Fibroblast of lung (primary cell): ENCODE results near the gene ITPRID1. TPM values are rescaled to one million over a fixed set of nuclear protein-coding genes. Genes with fewer than 3 reads are reported as not detected.

Experiments
- DNase-seq, 2 donors: peaks; one replicate each; pipeline versions ENCODE4 v3.0.0 to v3.0.0-alpha.2; 2010; ENCODE audit warnings: low read depth in 2 of 2
- H2AFZ ChIP-seq: 2 replicates; pipeline ENCODE4 v1.5.1; 2012; ENCODE audit warnings: low read length, control low read depth, inconsistent platforms
- H3K27ac ChIP-seq: 2 replicates; pipeline ENCODE4 v1.5.1; 2011; ENCODE audit warnings: low read length, control low read depth; ENCODE audit not compliant: insufficient read depth
- H3K27me3 ChIP-seq: 2 replicates; pipeline ENCODE4 v1.5.1; 2011; ENCODE audit warnings: mild to moderate bottlenecking, low read length; ENCODE audit not compliant: control insufficient read depth, insufficient read depth
- H3K36me3 ChIP-seq: 2 replicates; pipeline ENCODE4 v1.5.1; 2011; ENCODE audit warnings: low read length; ENCODE audit not compliant: control insufficient read depth, insufficient read depth
- H3K4me1 ChIP-seq: 2 replicates; pipeline ENCODE4 v1.5.1; 2011; ENCODE audit warnings: low read length; ENCODE audit not compliant: control insufficient read depth, insufficient read depth; ENCODE audit errors: extremely low read depth
- H3K4me2 ChIP-seq: 2 replicates; pipeline ENCODE4 v1.5.1; 2011; ENCODE audit warnings: low read length, control low read depth; ENCODE audit not compliant: insufficient read depth; ENCODE audit errors: extremely low read depth
- H3K4me3 ChIP-seq, 4 experiments: fragments of 200-600 bp in 1 of 4; sonication (generic) in 1 of 4; replicated peaks in 1 of 4; 2 replicates each; pipeline ENCODE4 v1.5.1; 2011 to 2016; ENCODE audit warnings: low read length in 4 of 4, low read depth in 3 of 4, mild to moderate bottlenecking in 3 of 4, control low read depth in 2 of 4, inconsistent platforms in 1 of 4, mixed read lengths in 1 of 4; ENCODE audit not compliant: insufficient read depth in 1 of 4; ENCODE audit errors: control extremely low read depth in 1 of 4
- H3K79me2 ChIP-seq: 2 replicates; pipeline ENCODE4 v1.5.1; 2012; ENCODE audit warnings: mild to moderate bottlenecking, low read length, inconsistent platforms; ENCODE audit not compliant: control insufficient read depth, insufficient read depth
- H3K9ac ChIP-seq: 2 replicates; pipeline ENCODE4 v1.5.1; 2011; ENCODE audit warnings: mild to moderate bottlenecking, low read length, control low read depth; ENCODE audit not compliant: insufficient read depth
- H3K9me3 ChIP-seq: 2 replicates; pipeline ENCODE4 v1.5.1; 2012; ENCODE audit warnings: low read depth, low read length; ENCODE audit not compliant: control insufficient read depth, insufficient read depth
- H4K20me1 ChIP-seq: 2 replicates; pipeline ENCODE4 v1.5.1; 2011; ENCODE audit warnings: low read length; ENCODE audit not compliant: control insufficient read depth, insufficient read depth; ENCODE audit errors: extremely low read depth
- CTCF ChIP-seq, 2 donors: IDR thresholded peaks in 1 of 2; conservative IDR thresholded peaks in 1 of 2; 1 replicate in 1 of 2; 2 replicates in 1 of 2; pipeline ENCODE4 v1.5.1; 2011 to 2012; ENCODE audit warnings: low read length in 2 of 2, control low read depth in 1 of 2, inconsistent platforms in 1 of 2, low read depth in 1 of 2, mild to moderate bottlenecking in 1 of 2
- EZH2 ChIP-seq: IDR thresholded peaks from 2 replicates; pipeline ENCODE4 v1.5.1; 2012; ENCODE audit warnings: low read length, control low read depth, mild to moderate bottlenecking; ENCODE audit errors: missing control alignments
- polyA plus RNA-seq, 2 donors: library from polyadenylated mRNA; depleted of rRNA in 1 of 2; stranded (reverse) in 1 of 2; unstranded in 1 of 2; fragments of >200 nt; gene quantifications; 2 replicates each; pipeline ENCODE4 v1.2.1, GENCODE V29; 2011 to 2012; ENCODE audit warnings: missing spikeins in 1 of 2
- total RNA-seq: library from RNA; depleted of rRNA; stranded (reverse); fragments of >200 nt; gene quantifications from 2 replicates; pipeline ENCODE4 v1.2.1, GENCODE V29; 2014

The ITPRID1 gene
- total and polyA plus RNA-seq, 2 donors (not counting 1 experiment from before 2014, with no cell fraction given): not detected

GRCh38 chr7:31646942-31647341, 133.1 kb downstream of the ITPRID1 start:
- no peaks in the 10 kb centered on the region for H3K79me2 ChIP-seq
- no peak overlapping the region for H3K4me2 ChIP-seq
- H3K4me1 ChIP-seq: no peaks in the 10 kb centered on the region
- no peaks in the 10 kb centered on the region for H4K20me1 ChIP-seq
- no peaks in the 10 kb centered on the region for H3K27me3 ChIP-seq
- no peak overlapping the region for H3K9ac ChIP-seq
- TF ChIP-seq EZH2: no peak
- no peak for TF ChIP-seq CTCF (conservative IDR thresholded peaks at IDR 0.05 in 1 of 2, IDR thresholded peaks at IDR 0.05 in 1 of 2; ENCODE audit: low read depth in 1 of 2, low read length in 2 of 2)
- DNase-seq: no peak
- no peaks in the 10 kb centered on the region for H3K9me3 ChIP-seq
- H3K27ac ChIP-seq: no peak overlapping the region
- H3K36me3 ChIP-seq: no peaks in the 10 kb centered on the region
- no peak overlapping the region for H3K4me3 ChIP-seq
- H2AFZ ChIP-seq: no peak overlapping the region

- no peak overlapping the region for H3K4me2 ChIP-seq
- no peaks in the 10 kb centered on the region for H3K27me3 ChIP-seq
- no peak overlapping the region for H3K27ac ChIP-seq
- no peak overlapping the region for H2AFZ ChIP-seq
- H3K4me1 ChIP-seq: no peaks in the 10 kb centered on the region
- no peaks in the 10 kb centered on the region for H3K36me3 ChIP-seq
- no peak overlapping the region for H3K9ac ChIP-seq
- no peaks in the 10 kb centered on the region for H4K20me1 ChIP-seq
- no peak overlapping the region for H3K4me3 ChIP-seq
- no peak for DNase-seq
- TF ChIP-seq EZH2: no peak
- no peak for TF ChIP-seq CTCF (conservative IDR thresholded peaks at IDR 0.05 in 1 of 2, IDR thresholded peaks at IDR 0.05 in 1 of 2; ENCODE audit: low read depth in 1 of 2, low read length in 2 of 2)
- no peaks in the 10 kb centered on the region for H3K79me2 ChIP-seq
- no peaks in the 10 kb centered on the region for H3K9me3 ChIP-seq
These were observed 133.6 kb downstream of the ITPRID1 start for GRCh38 chr7:31647511-31647910.

GRCh38 chr7:31648288-31648687, 134.4 kb downstream of the ITPRID1 start:
- H3K9me3 ChIP-seq: no peaks in the 10 kb centered on the region
- H3K9ac ChIP-seq: no peak overlapping the region
- no peak for DNase-seq
- no peak overlapping the region for H3K4me2 ChIP-seq
- H3K4me1 ChIP-seq: no peaks in the 10 kb centered on the region
- H3K4me3 ChIP-seq: no peak overlapping the region
- no peaks in the 10 kb centered on the region for H3K36me3 ChIP-seq
- no peak overlapping the region for H2AFZ ChIP-seq
- no peaks in the 10 kb centered on the region for H4K20me1 ChIP-seq
- H3K27me3 ChIP-seq: no peaks in the 10 kb centered on the region
- H3K79me2 ChIP-seq: no peaks in the 10 kb centered on the region
- TF ChIP-seq CTCF (conservative IDR thresholded peaks at IDR 0.05 in 1 of 2, IDR thresholded peaks at IDR 0.05 in 1 of 2; ENCODE audit: low read depth in 1 of 2, low read length in 2 of 2): no peak
- TF ChIP-seq EZH2: no peak
- no peak overlapping the region for H3K27ac ChIP-seq
